GM19328 (cell line): ENCODE data around the gene JAML.

ENCODE experiments used
- ATAC-seq: cut with Tn5 transposase; IDR thresholded peaks from one replicate; pipeline ENCODE4 v1.9.1; 2021; ENCODE audit warnings: mild to moderate bottlenecking, moderate library complexity; ENCODE audit not compliant: unreplicated experiment

The JAML gene

DNA sequence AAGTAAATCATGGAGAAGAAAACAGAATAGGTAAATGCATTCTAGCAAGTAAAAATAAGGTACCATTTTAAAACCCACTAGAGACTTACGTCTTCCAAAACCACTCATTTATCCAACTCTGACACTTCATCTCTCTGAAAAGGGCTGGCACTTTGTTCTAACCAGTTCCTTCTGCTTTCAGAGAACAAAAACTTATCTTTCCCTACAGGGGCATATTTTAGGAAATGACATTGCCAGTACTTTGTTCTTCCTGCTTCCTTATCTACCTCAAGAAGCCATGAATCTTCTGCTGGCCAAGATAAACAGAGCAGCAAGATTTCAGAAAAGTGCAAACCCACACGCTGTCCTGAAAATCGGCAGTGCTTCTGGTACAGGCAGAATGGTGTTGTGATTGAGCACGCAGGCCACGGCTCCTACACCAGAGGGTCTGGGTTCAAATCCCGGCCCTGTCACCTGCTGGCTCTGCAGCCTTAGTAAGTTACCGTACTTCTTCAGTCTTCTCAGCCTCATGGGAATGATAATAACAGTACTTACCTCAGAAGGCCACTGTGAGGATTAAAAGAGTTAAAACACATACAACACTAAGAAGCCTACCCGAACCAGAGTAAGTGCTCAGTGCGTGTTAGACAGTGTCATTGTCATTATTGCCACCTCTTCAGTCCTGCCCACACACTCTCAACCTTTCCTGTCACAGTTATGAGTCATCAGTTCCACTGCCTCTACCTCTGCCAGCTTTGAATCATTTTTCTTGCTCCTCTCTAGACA is 16.4 kb upstream of the JAML start:
- no peak for ATAC-seq

DNA sequence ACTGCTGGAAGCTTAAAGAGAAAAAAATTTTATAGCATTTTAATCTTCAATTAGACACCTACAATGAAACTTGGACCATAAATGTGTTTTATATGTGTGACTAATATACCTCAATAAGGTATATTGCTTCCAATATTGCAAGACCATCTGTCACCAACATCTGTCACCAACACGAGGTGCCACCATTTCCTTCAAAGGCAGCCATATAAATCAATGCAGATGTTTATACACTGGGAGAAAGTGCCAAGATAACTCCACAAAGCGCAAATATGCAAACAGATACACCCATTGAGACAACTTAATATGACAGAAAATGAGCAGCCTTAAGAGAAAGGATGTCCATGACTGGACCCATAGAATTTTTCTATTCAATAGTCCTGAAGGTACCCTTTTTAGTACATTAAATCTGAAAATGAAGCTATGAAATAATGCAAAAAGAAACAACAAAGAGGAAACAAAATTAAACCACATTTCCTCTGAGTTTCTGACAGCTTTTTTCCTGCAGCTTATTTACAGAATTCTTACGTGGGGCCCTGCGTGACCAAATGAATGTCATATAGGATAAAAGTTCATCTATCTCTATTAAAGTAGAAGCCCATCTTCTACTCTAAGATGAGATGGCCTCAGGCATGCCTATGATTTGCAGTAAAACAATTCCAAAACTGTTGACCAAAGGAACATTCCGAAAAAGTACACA is 14.8 kb upstream of the JAML start:
- no peak for ATAC-seq

DNA sequence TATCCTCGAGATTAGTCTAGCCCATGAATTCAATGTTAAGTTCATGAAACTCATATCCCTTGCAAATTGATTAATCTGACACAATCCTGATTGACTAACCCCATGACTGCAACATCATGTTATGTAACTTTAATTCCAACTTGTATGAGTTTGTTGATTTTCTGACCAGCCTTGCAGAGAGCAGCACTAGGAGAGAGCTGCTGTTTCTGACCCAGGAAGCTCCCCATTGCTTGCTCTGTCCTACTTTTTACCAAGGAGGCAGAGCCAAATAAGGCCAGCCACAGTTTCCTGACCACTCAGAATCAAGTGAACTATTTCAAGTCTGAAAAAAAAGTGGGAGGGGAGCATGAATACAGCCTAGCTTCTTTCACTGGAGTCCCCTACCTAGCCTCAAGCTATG is 14.1 kb upstream of the JAML start:
- ATAC-seq: no peak

DNA sequence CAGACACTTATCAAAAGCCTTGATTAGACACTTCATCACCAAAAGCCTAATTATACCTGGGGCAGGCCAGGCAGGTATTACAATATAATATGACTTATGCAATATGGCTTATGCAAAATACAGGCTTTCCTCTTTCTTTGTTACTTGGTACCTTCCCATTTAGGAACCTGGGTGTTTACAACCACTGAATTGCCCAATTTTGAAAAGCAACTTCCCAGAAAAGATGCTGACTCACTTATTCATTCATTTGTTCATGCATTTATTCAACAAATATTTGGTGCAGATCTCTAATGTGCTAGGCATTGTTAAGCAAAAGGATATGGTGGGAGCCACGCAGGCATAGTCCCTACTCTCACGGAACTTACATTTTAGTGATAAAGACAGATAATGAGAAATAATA is 13.6 kb upstream of the JAML start:
- ATAC-seq: no peak

DNA sequence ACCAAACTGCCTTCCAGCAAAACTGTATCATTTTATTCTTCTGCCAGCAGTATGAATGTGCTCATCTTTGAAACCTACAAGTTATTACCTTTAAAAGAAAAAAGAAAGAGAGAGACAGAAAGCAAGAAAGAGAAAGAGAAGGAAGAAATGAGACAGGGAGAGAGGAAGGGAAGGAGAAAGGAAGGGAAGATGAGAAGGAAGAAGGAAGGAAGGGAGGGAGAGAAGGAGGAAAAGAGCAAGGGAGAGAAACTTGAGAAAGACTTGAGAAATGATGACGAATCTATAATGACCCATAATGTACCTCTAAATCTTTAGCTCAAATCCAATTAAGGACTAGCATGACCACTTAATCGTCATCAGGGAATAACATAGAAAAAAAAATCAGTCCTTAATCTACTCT is 11.4 kb upstream of the JAML start:
- no peak for ATAC-seq

GRCh38 chr11:118234833-118235232 is 10.0 kb upstream of the JAML start:
- no peak for ATAC-seq

GRCh38 chr11:118233850-118234249 is 9.0 kb upstream of the JAML start:
- ATAC-seq: no peak

- no peak for ATAC-seq
Measured at GRCh38 chr11:118233377-118233776, 8.6 kb upstream of the JAML start.

GRCh38 chr11:118232659-118233058 is 7.8 kb upstream of the JAML start:
- no peak for ATAC-seq

DNA sequence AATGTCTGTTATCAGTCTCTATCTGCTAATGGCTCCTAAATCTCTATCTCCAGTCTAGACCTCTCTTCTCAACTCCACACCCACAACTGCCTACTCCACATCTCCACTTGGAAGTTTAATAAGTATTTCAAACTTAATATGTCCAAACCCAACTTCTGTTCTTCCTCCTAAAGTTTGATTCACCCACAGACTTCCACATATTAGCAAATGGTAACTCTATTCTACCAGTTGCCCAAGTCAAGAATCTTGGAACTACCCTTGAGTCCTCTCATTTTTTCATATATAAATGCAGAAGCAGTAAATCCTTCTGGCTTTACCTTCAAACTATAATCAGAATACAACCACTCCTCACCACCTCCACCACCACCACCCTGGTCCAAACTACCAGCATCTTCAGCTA is 6.7 kb upstream of the JAML start:
- ATAC-seq: no peak

DNA sequence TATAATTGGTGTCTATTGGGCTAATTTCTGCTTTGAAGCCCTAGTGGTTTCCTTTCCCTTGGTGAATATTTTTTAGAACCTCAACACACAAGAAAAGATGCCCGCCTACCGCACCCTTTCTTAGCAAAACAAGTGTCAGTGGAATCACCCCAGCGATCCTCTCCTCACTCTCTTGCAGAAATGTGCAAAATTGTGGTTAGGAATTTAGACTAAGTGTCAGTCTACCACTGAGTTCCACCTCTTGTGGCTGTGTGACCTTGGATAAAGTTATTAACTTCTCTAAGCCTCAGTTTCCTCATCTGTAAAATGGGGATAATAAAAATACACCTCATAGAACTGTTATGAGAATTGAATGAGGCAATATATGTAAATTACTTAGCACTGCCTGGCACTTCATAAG is 5.3 kb upstream of the JAML start:
- ATAC-seq: no peak

GRCh38 chr11:118229274-118229847 is 4.5 kb upstream of the JAML start:
- no peak for ATAC-seq

DNA sequence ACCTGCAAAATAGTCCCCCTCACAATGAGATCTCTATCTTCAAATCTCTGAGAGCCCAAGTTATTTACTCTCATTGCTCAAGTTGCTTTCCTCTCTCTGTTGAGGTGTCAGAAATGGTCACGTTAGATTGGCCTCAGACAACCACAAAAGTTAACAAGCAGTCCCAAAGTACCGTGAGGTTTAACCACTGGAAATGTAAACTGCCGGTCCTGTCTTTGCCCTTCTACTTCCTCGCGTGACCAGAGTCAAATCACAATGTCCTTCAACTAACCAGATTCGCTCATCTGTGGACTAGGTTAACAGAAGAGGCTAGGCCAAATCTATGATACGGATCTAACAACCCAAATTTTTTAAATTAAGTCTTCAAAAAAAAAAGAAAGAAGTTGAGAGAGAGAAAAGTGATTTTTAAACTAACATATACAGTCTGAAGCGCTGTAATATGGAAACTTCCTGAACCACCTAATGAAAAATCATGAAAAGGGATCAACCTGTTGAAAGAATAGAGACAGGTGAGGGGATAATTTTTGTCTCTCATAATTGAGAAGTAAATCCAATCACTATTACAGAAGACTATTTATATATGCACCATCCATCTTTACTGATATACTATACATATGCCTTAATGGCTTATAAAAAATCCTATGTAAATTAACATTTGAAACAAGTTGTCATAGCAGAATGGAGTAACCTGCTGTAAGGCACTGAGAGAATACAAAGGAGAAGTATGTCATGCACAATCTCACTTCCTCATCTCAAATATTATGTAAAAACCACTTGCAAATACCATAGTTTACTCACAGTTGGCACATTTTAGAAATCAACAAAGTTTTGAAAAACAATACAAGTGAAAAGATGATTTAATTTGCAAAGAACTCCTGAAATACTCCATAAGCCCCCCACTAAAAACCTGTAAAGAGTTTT is 3.3 kb upstream of the JAML start:
- no peak for ATAC-seq

GRCh38 chr11:118226781-118227180 is 2.0 kb upstream of the JAML start:
- no peak for ATAC-seq

GRCh38 chr11:118226296-118226695 is 1.5 kb upstream of the JAML start:
- ATAC-seq: no peak

DNA sequence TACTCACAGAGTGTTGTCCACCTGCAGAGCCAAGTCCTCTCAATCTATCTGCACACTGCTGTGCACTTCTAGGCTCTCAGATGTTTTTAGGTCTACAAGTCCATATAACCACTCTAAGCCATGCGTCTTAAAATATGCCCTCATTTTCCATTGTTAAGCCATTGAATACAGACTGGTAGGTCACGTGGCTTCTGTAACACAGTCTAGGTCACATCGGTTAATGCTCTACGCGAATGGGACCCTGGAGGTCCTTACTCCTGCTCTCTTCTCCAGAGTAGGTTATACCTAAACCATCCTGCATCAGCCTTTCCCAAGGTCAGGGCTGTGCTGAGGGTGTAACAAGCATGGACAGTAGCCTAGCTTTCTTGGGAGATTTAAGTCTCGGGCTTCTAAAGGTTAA is 819 bp downstream of the JAML start:
- ATAC-seq: no peak

DNA sequence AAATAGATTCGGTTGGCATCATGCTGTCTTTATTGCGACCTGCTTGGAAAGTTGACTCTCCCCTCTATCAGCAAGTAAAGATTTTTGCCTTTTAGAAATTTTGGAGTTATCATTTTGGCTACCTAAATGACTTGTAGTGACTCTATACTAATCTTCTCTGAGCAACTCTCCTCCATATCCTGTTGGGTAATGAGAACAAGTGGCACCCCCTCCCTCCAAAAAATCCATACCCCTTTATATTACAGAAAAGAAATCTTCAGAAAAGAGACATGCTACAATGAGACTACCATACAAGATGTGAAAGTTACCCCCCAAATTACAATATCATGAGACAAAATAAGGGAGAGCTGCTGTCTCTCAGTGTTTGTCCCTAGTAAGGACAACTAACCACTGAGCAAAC is 1.2 kb downstream of the JAML start:
- ATAC-seq: no peak

- no peak for ATAC-seq
Measured at GRCh38 chr11:118222437-118222836, 2.4 kb downstream of the JAML start.

DNA sequence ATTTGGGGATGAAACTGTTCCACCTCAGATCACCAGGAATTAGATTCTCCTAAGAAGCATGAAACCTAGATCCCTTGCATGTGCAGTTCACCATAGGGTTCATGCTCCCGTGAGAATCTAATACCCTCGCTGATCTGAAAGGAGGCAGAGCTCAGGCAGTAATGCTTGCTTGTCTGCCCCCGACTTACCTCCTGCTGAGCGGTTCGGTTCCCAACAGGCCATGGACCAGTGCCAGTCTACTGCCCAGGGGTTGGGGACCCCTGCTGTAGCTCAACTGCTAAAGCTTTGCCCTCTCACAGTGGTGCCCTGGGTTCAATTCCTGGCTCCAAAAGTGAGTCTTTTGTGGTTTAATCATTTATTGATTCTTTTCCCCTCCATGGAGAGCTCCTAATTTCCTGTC is 3.4 kb downstream of the JAML start:
- ATAC-seq: no peak

GRCh38 chr11:118219732-118220131 is 5.1 kb downstream of the JAML start:
- ATAC-seq: no peak

DNA sequence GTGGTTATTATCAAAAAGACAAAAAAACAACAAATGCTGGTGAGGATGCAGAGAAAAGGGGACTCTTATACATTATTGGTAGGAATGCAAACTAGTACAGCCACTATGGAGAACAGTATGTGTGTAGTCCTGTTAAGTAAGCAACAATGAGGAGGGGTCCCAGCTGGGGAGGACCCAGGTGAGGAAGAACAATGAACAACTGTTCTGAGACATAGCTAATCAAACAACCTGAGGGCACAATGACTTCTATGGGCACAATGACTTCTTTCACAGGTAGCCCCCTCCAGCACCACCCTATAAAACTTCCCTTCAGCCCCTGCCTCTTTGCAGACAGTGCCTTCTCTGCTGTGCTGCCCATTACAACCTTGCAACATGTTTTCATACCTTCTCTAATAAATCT is 5.6 kb downstream of the JAML start:
- no peak for ATAC-seq
